Measurements from ENCODE around the gene GRIK4. TPM values are rescaled to one million over a fixed set of nuclear protein-coding genes. Genes with fewer than 3 reads are reported as not detected.
A peak's percentile ranks its signal among the peaks of the same experiment; 100 is the strongest.

Gene GRIK4, protein sequence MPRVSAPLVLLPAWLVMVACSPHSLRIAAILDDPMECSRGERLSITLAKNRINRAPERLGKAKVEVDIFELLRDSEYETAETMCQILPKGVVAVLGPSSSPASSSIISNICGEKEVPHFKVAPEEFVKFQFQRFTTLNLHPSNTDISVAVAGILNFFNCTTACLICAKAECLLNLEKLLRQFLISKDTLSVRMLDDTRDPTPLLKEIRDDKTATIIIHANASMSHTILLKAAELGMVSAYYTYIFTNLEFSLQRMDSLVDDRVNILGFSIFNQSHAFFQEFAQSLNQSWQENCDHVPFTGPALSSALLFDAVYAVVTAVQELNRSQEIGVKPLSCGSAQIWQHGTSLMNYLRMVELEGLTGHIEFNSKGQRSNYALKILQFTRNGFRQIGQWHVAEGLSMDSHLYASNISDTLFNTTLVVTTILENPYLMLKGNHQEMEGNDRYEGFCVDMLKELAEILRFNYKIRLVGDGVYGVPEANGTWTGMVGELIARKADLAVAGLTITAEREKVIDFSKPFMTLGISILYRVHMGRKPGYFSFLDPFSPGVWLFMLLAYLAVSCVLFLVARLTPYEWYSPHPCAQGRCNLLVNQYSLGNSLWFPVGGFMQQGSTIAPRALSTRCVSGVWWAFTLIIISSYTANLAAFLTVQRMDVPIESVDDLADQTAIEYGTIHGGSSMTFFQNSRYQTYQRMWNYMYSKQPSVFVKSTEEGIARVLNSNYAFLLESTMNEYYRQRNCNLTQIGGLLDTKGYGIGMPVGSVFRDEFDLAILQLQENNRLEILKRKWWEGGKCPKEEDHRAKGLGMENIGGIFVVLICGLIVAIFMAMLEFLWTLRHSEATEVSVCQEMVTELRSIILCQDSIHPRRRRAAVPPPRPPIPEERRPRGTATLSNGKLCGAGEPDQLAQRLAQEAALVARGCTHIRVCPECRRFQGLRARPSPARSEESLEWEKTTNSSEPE
- 0.25 TPM for total RNA-seq
- polyA plus RNA-seq (ENCODE audit: insufficient read depth, low read depth, low replicate concordance), result not detected
- long read RNA-seq, donor 1, result 0 reads
- long read RNA-seq, donor 2, result 0 reads
- long read RNA-seq, donor 3, result 0 reads
- long read RNA-seq, donor 4, result 0 reads
- long read RNA-seq, donor 5, result 0 reads
- long read RNA-seq, donor 6, result 0 reads
- long read RNA-seq, donor 7, partial matches to known transcripts, result 0 of 1 reads
- long read RNA-seq, donor 7, other reads (novel, unspliced or antisense), result 1 of 1 reads
- long read RNA-seq, donor 8, result 0 reads
- long read RNA-seq, donor 9, result 0 reads
- long read RNA-seq, donor 10, result 0 reads

DNA sequence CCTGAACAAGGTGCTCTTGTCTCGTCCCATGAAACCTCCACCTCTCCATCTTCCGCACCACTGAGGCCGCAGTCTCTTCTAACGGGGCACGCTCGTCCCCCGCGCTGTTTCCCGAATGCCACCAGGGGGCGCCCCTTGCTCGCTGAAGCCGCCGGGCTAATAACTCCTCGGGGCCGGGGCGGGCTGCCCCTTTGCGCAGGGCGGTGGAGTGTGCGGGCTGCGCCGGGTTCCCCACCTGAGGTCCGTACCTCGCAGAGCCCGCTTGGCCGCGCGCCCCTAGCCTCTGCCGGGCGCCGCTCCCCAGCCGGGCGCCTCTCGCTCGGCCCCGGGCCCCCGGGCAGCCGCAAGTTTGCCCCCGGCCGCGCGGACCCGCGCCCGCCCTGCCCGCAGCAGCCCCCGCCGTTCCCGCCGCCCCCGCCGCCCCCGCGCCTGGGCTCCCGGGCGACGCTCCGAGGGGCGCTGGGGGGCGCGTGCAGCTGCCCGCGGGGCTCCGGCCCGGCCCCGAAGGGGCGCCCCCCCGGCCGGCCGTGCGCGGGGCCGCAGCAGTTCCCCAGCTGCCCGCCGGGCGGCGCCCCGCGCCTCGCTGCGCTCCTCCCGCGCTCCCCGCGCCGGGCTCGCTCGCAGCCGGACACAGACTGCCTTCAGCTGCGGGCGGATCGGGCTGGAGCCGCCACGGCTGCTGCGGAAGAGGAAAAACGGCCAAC lies at the start of gene GRIK4:
GRIK4 (plus strand) TSS at position 633 of the 704 bp plus-strand sequence. CDS start 148,571 bp downstream, outside the sequence.
- Histone ChIP-seq H3K4me3 (ENCODE audit: low read length in 3 of 3) (no peak within 1 kb of the TSS), H3K9ac (ENCODE audit: low read length in 3 of 3) (no peak within 1 kb of the TSS), H3K36me3 (ENCODE audit: control insufficient read depth in 2 of 3, insufficient read depth in 3 of 3, low read length in 3 of 3) (no peaks in the 10 kb centered on the region), H3K4me1 (ENCODE audit: control insufficient read depth in 2 of 3, insufficient read depth in 2 of 3, low read depth in 1 of 3, low read length in 3 of 3) (no peaks in the 10 kb centered on the region), H3K27me3 (ENCODE audit: control insufficient read depth, insufficient read depth, low read length) (no peaks in the 10 kb centered on the region), H3K9me3 (ENCODE audit: control insufficient read depth in 2 of 3, insufficient read depth in 1 of 3, low read length in 3 of 3) (no peaks in the 10 kb centered on the region), H3K27ac (ENCODE audit: low read depth in 2 of 2, low read length in 2 of 2) (no peak within 1 kb of the TSS)
- TF ChIP-seq, protein P1, sequence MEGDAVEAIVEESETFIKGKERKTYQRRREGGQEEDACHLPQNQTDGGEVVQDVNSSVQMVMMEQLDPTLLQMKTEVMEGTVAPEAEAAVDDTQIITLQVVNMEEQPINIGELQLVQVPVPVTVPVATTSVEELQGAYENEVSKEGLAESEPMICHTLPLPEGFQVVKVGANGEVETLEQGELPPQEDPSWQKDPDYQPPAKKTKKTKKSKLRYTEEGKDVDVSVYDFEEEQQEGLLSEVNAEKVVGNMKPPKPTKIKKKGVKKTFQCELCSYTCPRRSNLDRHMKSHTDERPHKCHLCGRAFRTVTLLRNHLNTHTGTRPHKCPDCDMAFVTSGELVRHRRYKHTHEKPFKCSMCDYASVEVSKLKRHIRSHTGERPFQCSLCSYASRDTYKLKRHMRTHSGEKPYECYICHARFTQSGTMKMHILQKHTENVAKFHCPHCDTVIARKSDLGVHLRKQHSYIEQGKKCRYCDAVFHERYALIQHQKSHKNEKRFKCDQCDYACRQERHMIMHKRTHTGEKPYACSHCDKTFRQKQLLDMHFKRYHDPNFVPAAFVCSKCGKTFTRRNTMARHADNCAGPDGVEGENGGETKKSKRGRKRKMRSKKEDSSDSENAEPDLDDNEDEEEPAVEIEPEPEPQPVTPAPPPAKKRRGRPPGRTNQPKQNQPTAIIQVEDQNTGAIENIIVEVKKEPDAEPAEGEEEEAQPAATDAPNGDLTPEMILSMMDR (IDR thresholded peaks at IDR 0.05; ENCODE audit: borderline replicate concordance, extremely low read depth, insufficient read depth), result peak; percentile 90
- intact Hi-C loops (cut with DNase I), result loop anchor here (5.0 kb wide), 1 partner anchor 176 kb away; no protein-coding TSS in a partner anchor
- peak; percentile 84 to 94 (median 92) for DNase-seq
- FAIRE-seq, result no peak

DNA sequence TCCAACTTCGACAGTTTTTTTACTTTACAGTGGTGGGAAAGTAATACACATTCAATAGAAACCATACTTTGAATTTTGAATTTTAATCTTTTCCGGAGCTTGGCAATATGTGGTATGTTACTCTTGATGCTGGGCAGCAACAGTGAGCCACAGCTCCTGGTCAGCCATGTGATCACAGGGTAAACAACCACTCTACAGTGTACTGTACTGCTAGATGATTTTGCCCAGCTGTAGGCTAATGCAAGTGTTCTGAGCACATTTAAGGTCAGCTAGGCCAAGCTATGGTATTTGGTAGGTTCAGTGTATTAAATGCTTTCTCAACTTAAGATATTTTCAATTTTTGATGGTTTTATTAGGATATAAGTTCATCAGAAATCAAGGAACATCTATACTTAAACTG lies 48.7 kb upstream of the GRIK4 start:
- Histone ChIP-seq H3K4me3 (ENCODE audit: low read length in 3 of 3) (no peak overlapping the region), H3K36me3 (ENCODE audit: control insufficient read depth in 2 of 3, insufficient read depth in 3 of 3, low read length in 3 of 3) (peaks cover 15 to 70% (median 43%) of the 10 kb centered on the region in 3 donors), H3K4me1 (ENCODE audit: control insufficient read depth in 2 of 3, insufficient read depth in 2 of 3, low read depth in 1 of 3, low read length in 3 of 3) (no peaks in the 10 kb centered on the region), H3K27me3 (ENCODE audit: control insufficient read depth, insufficient read depth, low read length) (no peaks in the 10 kb centered on the region), H3K9me3 (ENCODE audit: control insufficient read depth in 2 of 3, insufficient read depth in 1 of 3, low read length in 3 of 3) (no peaks in the 10 kb centered on the region), H3K27ac (ENCODE audit: low read depth in 2 of 2, low read length in 2 of 2) (no peak overlapping the region), H3K9ac (ENCODE audit: low read length in 3 of 3) (no peak overlapping the region)
- no peak for FAIRE-seq
- intact Hi-C loops (cut with DNase I), result no loop called here
- DNase-seq, result no peak
- TF ChIP-seq, protein P1 (IDR thresholded peaks at IDR 0.05; ENCODE audit: borderline replicate concordance, extremely low read depth, insufficient read depth), result no peak

DNA sequence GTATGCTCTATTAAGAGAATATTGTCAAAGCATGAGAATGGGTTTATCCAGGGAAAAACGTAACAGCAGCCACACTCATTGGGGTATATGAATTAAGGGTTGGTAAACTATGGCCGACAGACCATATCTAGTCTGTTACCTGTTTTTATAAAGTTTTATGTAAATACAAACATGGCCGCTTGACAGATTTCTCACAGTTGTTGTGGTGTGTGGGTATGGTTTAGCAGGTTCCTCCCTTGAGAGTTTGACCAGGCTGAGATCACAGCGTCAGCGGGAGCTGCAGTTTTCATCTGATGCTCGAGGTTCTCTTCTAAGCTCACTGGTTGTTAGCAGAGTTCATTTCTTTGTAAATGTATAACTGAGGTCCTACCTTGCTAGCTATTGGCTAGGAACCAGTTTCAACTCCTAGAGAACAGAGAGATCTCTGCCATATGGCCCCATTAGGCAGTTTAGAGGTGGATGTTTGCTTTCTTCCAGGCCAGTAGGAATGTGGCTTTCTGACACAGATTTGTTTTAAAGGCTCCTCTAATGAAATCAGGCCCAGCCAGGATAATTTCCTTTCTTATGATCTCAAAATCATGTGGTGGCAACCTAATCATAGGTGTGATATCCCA lies 45.5 kb upstream of the GRIK4 start:
- intact Hi-C loops (cut with DNase I), result no loop called here
- H3K9me3 ChIP-seq (ENCODE audit: control insufficient read depth in 2 of 3, insufficient read depth in 1 of 3, low read length in 3 of 3), result no peaks in the 10 kb centered on the region
- TF ChIP-seq, protein P1 (IDR thresholded peaks at IDR 0.05; ENCODE audit: borderline replicate concordance, extremely low read depth, insufficient read depth), result no peak
- no peak overlapping the region for H3K27ac ChIP-seq (ENCODE audit: low read depth in 2 of 2, low read length in 2 of 2)
- no peaks in the 10 kb centered on the region for H3K4me1 ChIP-seq (ENCODE audit: control insufficient read depth in 2 of 3, insufficient read depth in 2 of 3, low read depth in 1 of 3, low read length in 3 of 3)
- DNase-seq (no peak), FAIRE-seq (no peak)
- peaks cover 13 to 76% (median 53%) of the 10 kb centered on the region in 3 donors for H3K36me3 ChIP-seq (ENCODE audit: control insufficient read depth in 2 of 3, insufficient read depth in 3 of 3, low read length in 3 of 3)
- H3K27me3 ChIP-seq (ENCODE audit: control insufficient read depth, insufficient read depth, low read length), result no peaks in the 10 kb centered on the region
- no peak overlapping the region for H3K4me3 ChIP-seq (ENCODE audit: low read length in 3 of 3)
- no peak overlapping the region for H3K9ac ChIP-seq (ENCODE audit: low read length in 3 of 3)

All from kidney (tissue), 22 donors.